ENCODE data around the gene RPS6KC1.
"Not testable (repeated sequence)": the region's sequence is repeated elsewhere in the genome, so short reads cannot be mapped to it uniquely, and the experiment has no call there.

RPS6KC1 gene

DNA sequence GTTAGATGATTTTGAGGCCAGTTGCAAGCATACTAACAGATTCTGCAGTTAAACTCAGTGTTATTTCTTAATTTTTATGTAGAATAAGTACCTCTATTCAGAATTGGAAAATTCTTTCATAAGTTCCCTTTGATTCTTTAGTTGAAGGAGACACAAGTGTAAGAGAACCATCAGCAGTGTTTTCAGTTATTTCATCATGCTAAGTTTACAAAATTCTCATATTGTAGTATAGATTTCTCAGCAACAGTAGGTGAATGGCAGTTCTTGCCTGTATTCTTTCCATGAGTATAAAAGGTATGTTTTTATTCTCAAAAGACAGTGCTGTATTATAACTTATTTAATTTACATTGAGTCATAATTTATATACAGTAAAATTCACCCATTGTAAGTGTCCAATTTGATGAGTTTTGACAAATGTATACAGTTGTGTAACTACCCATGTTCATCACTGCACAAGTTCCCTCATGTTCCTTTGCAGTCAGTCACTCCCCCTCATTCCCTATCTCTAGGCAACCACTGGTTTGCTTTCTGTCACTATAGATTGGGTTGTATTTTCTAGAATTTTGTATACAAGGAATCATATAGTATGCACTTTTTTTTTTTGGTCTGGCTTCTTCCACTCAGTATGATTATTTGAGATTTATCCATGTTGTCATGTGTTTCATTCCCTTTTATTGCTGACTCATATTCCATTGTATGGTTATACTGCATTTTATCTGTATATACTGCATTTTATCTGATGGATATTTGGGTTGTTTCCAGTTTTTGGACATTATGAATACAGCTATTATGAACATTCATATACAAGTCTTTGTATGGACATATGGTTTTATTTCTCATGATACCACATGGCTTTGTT lies 3.9 kb downstream of the RPS6KC1 start:
- no peak for DNase-seq

DNA sequence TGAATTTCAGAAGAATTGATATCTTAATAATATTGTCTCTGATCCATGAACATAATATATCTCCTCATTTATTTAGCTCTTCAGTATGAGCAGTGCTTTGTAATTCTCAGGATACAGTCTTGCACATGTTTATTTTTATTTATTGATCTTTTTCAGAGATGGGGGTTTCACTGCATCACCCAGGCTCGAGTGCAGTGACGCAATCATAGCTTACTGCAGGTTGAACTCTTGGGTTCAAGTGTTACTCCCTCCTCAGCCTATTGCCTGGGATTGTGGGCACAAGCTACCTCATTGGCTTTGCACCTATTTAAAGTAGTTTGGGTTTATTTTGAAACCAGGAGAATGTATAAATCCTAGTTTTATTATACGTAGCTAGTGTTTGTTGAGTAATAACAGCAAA lies 4.7 kb downstream of the RPS6KC1 start:
- no peak for DNase-seq

DNA sequence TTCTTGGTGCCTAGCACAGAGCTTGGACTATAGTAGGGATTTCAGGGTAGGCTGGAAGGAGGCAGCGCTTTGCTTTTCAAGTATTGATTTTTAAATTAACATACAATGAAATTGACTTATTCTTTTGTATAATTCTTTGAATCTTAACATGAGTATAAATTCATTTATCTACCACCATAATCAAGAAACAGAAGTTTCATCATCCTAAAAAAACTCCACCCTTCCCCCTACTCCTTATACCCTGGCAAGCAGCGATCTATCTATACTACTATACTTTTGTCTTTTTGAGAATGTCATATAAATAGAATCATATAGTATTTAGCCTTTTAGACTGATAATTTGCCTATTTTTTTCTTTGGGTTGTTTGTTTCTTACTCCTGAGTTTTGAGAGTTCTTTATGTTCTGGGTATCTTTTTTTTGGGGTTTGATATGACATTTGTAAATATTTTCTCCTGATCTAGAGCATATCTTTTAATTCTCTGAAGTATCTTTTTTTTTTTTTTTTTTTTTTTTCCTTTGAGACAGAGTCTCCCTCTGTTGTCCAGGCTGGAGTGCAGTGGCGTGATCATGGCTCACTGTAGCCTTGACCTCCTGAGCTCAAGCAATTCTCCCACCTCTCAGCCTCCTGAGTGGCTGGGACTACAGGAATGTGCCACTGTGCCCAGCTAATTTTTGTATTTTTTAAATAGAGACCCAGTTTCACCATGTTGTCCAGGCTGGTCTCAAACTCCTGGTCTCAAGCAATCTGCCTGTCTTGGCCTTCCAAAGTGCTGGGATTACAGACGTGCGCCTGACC lies 6.4 kb downstream of the RPS6KC1 start:
- DNase-seq, result no peak

DNA sequence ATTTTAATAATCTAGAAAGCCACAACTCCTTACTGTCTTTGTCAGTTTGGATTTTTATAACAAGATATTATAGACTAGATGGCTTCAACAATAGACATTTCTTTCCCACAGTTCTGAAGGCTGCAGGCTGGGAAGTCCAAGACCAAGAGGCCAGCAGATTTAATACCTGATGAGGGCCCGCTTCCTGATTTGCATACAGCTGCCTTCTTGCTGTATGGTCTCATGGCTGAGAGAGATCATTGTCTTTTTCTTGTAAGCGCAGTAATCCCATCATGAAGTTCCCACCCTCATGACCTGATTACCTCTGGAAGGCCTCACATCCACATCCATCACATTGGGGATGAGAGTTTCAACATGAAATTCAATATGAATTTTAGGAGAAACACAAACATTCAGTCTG lies 9.8 kb downstream of the RPS6KC1 start:
- DNase-seq, result peak; percentile 18

DNA sequence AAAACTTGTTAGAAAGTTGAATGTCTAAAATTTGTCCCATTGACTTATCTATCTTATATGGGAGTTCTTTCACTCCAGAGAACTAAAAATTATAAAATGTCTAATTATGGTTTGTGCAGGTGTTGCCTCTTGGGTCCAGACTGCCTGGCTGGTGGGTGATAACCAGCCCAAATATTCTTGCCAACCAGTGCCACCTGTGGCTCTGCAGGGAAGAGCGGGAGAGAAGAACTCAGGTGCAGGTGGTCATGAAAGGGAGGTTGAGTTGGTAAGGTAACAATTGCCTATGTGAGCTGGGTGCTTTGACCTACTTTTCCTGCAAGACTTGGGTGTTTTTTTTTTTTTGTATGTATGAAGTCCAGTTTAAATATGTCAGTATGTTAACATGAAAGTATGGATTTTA lies 10.2 kb downstream of the RPS6KC1 start:
- DNase-seq, result no peak

DNA sequence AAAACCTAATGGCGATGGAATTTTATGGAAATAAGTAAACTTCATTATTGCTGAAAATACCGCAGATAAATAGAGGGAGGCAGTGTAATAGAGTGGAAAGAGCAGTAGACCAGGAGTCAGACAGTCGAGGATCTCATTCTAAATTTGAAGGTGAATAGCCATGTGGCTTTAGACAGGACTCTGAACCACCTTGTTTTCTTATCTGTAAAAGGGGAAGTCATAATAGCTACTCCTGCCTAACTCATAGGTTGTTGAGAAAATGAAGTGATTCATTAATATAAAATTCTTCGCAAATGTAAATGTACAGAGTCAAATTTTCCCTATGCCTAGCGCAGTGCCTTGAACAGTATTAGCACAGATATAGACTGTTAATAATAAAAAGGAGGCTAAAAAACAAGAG lies 14.8 kb downstream of the RPS6KC1 start:
- no peak for DNase-seq

DNA sequence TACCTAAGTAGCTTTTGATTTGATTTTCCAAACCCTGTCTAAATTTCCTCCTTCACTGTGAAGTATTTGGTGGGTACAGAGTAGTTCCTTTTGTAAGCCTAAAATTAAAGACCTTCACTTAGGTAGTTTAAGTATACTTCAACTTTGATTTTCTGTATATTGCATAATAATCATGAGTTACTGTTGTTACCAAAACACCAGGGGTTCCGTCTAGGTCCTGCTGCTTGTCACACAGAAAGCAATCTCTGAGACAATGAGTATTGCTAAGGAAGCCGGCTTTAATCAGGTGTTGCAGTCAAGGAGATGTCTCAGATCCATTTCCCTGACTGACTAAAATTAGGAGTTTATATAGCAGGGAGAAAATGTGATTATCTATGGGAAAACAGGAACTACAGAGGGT lies 15.3 kb downstream of the RPS6KC1 start:
- DNase-seq, result no peak

DNA sequence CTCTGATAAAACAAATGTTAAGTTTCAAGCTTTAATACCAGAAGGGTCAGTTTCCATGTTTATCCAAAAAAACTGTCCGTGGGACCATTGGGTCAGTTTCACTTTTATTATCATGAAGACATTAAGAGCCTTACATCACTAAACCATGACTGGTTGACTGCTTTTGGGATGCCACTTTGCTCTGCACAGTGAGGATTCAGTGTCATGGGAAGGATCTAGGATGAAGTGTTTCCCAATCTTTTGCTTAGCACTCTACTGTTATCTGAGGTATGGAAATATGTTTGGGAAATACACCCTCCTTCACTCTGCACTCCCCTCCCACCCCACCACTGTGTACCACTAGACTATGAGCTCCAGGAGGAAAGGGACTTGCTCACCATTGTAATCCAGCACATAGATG lies 16.3 kb downstream of the RPS6KC1 start:
- DNase-seq, result no peak

DNA sequence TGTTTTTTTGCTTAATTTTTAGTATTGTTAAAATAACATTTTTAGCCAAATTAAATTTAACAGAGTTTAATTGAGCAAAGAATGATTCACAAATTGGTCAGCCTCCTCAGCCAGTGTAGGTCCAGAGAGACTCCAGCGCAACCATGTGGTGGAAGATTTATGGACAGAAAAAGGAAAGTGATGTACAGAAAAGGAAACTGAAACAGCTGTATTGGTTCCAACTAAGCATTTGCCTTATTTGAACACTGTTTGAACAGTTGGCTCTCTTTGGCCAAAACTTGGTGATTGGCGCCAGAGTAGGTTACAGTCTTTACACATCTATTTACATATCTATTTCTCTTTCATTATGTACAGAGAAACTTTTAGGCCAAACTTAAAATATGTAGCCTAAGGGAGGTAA lies 19.4 kb downstream of the RPS6KC1 start:
- DNase-seq, result peak; percentile 38

DNA sequence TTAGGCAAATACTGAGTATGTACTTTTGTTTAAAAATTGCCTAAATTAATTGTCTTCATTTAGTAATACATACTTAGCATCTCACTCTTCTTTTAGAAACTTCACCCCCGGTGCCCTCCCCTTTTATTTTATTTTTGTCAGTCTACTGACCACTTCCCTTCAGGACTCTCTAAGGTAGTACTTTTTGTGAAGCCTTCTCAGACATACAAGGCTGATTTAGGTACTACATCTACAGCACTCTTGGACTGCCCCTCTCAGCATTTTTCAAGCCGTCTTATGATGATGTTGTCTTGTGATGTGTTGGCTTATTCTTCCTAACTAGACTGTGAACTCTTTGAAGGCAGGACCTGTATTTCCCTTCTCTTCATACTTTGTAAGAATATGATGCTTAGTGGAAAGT lies 24.7 kb downstream of the RPS6KC1 start:
- DNase-seq, result no peak

DNA sequence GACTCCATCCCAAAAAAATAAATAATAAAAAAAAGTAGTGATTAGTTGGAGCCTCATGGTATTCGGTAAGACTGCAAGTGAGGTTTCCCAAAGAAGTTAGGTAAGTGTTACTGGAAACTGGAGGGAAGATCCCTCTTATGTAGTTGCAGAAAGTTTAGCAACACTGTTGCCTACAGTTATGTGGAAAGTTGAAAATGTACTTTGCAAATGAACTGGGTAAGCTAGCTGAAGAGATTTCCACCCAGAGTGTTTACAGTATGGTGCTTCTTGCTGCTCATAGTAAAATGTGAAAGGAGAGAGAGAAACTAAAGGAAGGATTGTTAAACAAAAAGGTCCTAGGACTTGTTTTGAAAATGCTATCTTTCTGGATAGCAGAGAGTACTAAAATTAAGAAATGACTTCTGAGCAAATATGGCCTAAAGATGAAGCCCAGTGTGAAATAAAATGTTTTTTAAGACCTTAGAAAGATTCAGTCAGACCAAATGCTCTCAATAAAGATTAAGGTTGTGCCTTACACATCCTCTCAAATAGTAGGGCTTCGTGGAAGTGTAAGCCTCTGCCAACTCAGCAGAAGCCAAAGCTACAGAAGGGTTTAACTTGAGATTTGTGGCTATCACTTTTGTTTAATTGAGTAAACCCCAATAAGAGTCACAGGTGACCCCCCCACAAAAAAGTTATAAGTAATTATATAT lies 31.5 kb downstream of the RPS6KC1 start:
- no peak for DNase-seq

DNA sequence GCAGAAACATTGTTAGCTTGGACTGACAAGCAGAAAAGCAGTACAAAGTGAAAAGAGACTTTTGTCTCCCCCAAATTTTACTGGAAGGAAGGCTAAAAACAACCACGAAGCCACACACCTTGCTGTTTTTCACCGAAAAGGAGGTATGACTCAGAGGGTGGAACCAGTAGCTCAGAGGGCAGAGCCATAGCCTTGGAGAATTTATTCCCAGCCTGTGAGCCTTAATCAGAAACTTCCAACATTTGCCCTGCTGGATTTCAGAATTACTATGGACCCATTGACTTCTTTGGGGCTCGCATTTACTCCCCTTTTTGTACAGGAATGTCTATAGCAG lies 32.0 kb downstream of the RPS6KC1 start:
- DNase-seq, result no peak

DNA sequence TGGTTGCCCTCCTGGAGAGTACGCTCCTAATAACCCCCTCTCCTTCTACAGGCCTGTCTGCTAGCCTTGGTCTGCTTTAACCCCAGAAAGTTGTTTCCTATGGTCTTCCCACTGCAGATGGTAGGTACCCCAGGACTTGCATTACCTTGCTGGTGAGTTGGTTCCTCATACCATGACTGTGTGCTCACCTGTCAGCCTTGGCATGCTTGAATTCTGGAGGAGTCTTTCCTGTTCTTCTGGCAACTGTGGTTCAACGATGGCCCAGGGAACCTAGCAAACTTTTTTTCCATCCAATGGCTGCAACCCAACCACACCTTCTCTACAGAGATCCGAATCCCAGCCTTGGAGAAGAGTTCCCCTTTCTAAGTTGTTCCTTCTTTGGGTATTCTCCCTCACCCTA lies 36.9 kb downstream of the RPS6KC1 start:
- no peak for DNase-seq

DNA sequence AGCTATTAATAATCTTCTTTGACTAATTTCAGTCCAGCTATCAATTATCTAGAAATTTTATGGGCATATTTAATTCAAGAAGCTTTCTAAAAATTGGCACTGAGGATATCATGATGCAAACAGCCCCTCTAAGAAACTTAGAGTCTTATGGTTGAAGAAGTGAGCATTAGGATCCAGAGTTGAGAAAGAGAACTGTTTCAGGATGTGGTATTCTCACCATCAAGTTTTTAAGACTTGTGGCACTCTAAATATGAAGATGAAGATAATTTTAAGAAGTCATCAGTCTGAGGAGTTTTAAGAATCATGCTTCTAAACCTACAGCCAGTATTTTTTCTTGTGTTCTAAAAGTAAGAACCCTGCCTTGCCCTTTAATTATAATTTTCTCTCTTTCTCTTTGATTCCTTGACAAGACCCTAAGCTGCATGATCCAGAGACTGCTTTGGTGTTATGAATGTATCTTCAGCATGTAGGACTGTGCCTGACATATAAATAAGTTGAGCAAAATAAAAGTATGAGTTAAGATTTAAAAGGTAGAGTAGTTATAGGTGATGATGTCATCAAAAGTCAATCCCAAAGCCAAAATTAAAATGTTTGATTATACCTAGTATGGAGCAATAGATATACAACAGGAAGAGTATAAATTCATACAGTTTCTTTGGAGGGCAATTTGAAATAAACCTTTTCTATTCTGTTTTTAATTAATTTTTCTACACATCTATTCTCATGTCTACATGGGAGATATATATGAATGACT lies 39.1 kb downstream of the RPS6KC1 start:
- no peak for DNase-seq

DNA sequence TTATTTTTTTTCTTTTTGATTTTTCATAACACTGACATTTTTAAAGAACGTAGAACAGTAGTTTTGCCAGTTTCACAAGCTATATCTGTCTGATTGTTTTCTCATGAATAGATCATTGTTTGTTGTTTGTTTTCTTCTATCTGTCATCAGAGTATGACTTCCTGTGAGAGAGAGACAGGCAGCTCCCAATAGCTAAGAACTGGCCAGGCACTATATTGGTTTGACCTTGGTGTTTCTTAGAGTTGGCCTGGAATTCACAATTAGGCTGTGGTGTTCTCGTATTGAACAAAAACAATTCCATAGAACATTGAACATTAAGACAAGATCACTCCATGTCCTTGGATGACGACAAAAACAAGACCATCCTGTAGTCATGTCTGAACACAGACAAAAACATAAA lies 43.4 kb downstream of the RPS6KC1 start:
- no peak for DNase-seq

DNA sequence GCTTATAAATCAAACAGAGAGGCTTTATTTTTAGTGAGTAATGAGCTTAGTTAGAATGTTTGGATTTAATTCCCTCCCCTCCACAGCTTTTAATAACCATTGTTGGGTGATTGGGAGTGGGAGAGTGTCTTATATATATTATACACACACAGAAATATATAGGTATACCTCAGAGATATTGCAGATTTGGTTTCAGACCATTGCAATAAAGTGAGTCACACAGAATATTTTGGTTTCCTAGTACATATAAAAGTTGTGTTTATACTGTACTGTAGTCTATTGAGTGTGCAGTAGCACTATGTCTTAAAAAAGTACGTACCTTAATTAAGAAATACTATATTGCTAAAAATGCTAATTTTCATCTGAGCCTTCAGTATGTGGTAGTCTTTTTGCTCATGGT lies 44.4 kb downstream of the RPS6KC1 start:
- no peak for DNase-seq

DNA sequence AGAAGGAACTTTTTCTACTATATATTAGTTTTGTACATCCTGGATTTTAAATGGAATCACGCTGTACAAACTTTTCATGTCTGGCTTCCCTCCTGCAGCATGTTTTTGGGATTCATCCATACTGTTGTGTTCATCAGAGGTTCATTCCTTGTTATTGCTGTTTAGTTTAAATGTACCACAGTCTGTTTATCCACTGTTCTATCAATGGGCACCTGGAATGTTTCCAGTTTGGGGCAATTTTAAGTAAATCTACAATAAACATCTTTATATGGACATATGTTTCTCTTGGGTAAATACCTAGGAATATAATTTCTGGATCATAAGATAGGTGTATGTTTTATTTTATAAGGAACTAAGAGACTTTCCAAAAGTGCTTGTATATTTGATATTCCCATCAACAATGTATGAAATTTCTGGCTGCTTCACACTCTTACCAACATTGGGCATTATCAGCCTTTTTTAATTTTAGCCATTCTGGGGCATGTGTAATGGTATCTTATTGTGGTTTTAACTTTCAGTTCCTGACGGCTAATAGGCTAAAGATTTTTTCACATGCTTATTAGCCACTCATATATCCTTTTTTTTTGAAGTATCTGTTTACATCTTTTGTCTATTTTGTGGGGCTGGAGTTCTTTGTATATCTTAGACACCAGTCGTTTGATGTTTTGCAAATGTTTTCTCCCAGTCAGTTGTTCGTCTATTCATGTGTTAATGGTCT lies 48.8 kb downstream of the RPS6KC1 start:
- DNase-seq, result no peak

DNA sequence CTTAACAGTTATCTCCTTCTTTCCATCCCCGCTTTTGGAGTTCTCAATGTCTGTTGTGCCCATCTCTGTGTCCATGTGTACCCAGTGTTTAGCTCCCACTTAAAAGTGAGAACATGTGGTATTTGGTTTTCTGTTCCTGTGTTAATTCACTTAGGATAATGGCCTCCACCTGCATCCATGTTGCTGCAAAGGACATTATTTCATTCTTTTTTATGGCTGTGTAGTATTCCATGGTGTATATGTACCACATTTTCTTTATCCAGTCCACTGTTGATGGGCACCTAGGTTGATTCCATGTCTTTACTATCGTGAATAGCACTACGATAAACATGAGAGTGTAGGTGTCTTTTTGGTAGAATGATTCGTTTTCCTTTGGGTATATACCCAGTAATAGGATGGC lies 49.5 kb downstream of the RPS6KC1 start:
- DNase-seq, result not testable (repeated sequence)

DNA sequence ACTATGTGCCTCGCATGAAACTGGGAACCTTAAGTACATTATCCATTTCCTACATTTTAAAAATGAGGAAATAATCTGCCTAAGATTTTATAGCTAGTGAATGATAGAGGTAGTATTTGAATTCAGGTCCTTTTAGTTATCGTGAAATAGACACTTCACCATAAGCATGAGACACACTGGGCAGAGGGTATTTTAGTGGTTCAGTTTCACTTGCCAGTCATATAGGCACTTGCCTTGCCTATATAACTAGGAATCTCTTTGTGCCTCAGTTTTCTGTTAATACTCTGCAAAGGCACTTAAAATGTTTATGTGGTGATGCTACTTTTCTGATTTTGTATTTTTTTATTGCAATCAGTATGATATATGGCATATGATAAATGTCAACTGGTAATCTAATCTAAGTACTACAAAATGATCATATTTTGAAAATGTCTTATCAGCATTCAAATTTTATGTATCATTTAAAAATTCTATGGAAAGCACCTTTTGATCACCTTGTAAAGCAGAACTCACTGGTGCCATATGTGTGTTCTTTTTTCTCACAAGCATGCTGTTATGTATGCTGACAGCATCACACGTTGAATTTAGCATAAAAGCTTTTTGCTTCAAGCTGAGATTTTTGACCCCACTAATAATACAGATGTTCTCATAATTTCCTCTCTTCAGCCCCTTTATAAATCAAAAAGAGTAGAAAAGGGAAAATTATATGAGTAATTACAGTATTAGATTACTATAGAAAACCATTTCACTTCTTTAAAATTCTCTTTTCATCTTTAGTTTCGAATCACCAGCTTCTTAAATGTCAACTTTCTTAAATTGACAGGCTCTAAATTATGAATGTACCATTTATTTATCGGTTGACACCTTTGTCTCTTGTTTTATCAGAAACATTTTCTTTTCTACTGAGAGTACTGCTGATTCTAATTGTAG lies 52.6 kb downstream of the RPS6KC1 start:
- no peak for DNase-seq

DNA sequence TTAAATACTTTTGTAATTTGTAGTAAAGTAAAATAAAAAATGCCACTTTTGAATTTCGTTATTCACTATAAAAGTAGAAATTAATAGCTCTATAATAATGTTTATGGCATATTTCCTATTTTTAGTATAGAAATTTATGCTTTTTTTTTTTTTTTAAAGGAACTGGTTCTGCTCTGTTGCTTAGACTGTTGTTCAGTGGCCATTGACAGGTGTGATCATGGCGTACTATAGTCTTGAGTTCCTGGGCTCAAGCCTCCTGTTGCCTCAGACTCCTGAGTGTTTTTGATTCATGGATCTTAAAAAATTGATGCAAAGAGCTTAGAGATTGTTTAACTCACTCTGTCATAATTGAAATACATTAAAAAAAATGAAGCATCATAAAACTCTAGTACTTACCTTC lies 53.6 kb downstream of the RPS6KC1 start:
- DNase-seq, result no peak

DNA sequence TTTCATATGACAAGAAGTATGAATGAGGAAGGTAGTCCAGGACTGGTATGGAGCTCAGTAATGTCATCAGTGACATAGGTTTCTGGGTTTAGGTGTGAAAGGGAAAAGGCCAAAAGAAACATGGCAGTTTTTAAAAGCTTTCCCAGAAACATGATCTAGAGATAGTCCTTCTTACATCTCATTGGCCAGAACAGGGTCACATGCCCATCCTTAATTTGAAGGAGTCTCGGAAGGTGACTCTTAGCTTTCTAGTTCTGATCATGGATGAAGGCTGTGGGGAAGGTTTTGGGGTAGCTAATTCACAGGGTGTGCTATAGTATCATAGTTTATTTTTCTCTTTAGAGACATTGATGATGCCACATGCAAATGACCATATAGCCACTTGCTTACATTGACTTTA lies 55.3 kb downstream of the RPS6KC1 start:
- DNase-seq, result no peak

Measured in NCI-H2029 (cell line).